SK-N-SH (cell line): ENCODE measurements around the gene COL4A2. TPM values are rescaled to one million over a fixed set of nuclear protein-coding genes. Genes with fewer than 3 reads are reported as not detected.

ENCODE experiments used
- CTCF ChIA-PET: fragments of 300-600, 350-600 bp; formaldehyde crosslinking; extraction: SDS; loops from one replicate; lab custom pipeline; 2021; lab: Yijun Ruan, JAX
- POLR2A ChIA-PET: fragments of 350-600 bp; sonication (Branson Sonifier 250); formaldehyde crosslinking; extraction: SDS; loops from one replicate; lab custom pipeline; 2020; ENCODE audit warnings: antibody characterized with exemption, inconsistent platforms; lab: Yijun Ruan, JAX
- DNase-seq: peaks from one replicate; pipeline ENCODE4 v3.0.0; 2012
- H2AFZ ChIP-seq: fragments of 200-600 bp; sonication (generic); 2 replicates; pipeline ENCODE4 v1.8.1; 2016; ENCODE audit warnings: antibody characterized with exemption, mild to moderate bottlenecking, low read depth
- H3F3A ChIP-seq: fragments of 200-600 bp; sonication (generic); replicated peaks from 2 replicates; pipeline ENCODE3; 2016; ENCODE audit warnings: antibody characterized with exemption, mild to moderate bottlenecking; ENCODE audit not compliant: insufficient read depth
- H3K27ac ChIP-seq, 2 experiments: fragments of 200-500 bp in 1 of 2; fragments of 200-600 bp in 1 of 2; sonication (Bioruptor generic) in 1 of 2; sonication (generic), shearing (Covaris generic) in 1 of 2; 2 replicates each; pipeline versions ENCODE4 v1.5.1 to v1.6.1; 2014 to 2016; ENCODE audit warnings: low read depth in 2 of 2, inconsistent platforms in 1 of 2, low read length in 1 of 2, mild to moderate bottlenecking in 1 of 2, mixed read lengths in 1 of 2
- H3K27me3 ChIP-seq: fragments of 200-600 bp; sonication (generic), shearing (Covaris generic); 2 replicates; pipeline ENCODE4 v1.6.1; 2016; ENCODE audit warnings: mixed run types; ENCODE audit not compliant: insufficient read depth
- H3K36me3 ChIP-seq, 2 experiments: fragments of 200-500 bp in 1 of 2; fragments of 200-600 bp in 1 of 2; sonication (Bioruptor generic) in 1 of 2; sonication (generic) in 1 of 2; replicated peaks in 1 of 2; 2 replicates each; pipeline versions ENCODE3 to v1.5.1; 2014 to 2016; ENCODE audit warnings: low read length in 1 of 2, mild to moderate bottlenecking in 1 of 2; ENCODE audit not compliant: insufficient read depth in 2 of 2, control insufficient read depth in 1 of 2
- H3K4me1 ChIP-seq, 2 experiments: fragments of 200-500 bp in 1 of 2; fragments of 200-600 bp in 1 of 2; sonication (Bioruptor generic) in 1 of 2; sonication (generic), shearing (Covaris generic) in 1 of 2; 2 replicates each; pipeline versions ENCODE4 v1.5.1 to v1.6.1; 2014 to 2016; ENCODE audit warnings: low read depth in 1 of 2, low read length in 1 of 2, mixed run types in 1 of 2; ENCODE audit not compliant: insufficient read depth in 2 of 2, control insufficient read depth in 1 of 2
- H3K4me2 ChIP-seq: fragments of 200-600 bp; sonication (generic), shearing (Covaris generic); 2 replicates; pipeline ENCODE4 v1.6.1; 2017; ENCODE audit warnings: mixed run types
- H3K4me3 ChIP-seq, 2 experiments: fragments of 200-500 bp in 1 of 2; fragments of 200-600 bp in 1 of 2; sonication (Bioruptor generic) in 1 of 2; sonication (generic), shearing (Covaris generic) in 1 of 2; 2 replicates each; pipeline versions ENCODE4 v1.5.1 to v1.8.1; 2014 to 2016; ENCODE audit warnings: low read depth in 2 of 2, inconsistent platforms in 1 of 2, low read length in 1 of 2, mild to moderate bottlenecking in 1 of 2, mixed read lengths in 1 of 2, moderate library complexity in 1 of 2
- H3K79me2 ChIP-seq: fragments of 200-600 bp; sonication (generic); 2 replicates; pipeline ENCODE4 v1.8.1; 2017; ENCODE audit warnings: mild to moderate bottlenecking; ENCODE audit not compliant: insufficient read depth
- H3K9ac ChIP-seq: fragments of 200-600 bp; sonication (generic); 2 replicates; pipeline ENCODE4 v1.6.1; 2017; ENCODE audit warnings: mixed run types
- H3K9me2 ChIP-seq: fragments of 200-600 bp; sonication (generic); 2 replicates; pipeline ENCODE4 v1.6.1; 2017; ENCODE audit warnings: mixed run types
- H3K9me3 ChIP-seq: fragments of 200-600 bp; sonication (generic); 2 replicates; pipeline ENCODE4 v1.6.1; 2017; ENCODE audit warnings: mixed run types, mild to moderate bottlenecking, moderate library complexity
- H4K20me1 ChIP-seq: fragments of 200-600 bp; sonication (generic); 2 replicates; pipeline ENCODE4 v1.6.1; 2017; ENCODE audit warnings: mild to moderate bottlenecking, mixed run types; ENCODE audit not compliant: insufficient read depth
- CHD2 ChIP-seq: fragments of 150-350 bp; IDR thresholded peaks from 2 replicates; pipeline ENCODE4 v1.6.1; 2018; ENCODE audit warnings: low read length; ENCODE audit not compliant: partially characterized antibody
- CTCF ChIP-seq: fragments of 200-600 bp; sonication (generic); IDR thresholded peaks from 2 replicates; pipeline ENCODE4 v1.6.1; 2017; ENCODE audit warnings: antibody characterized with exemption, mild to moderate bottlenecking, moderate library complexity
- EP300 ChIP-seq, 2 experiments: IDR thresholded peaks; 2 replicates each; pipeline versions ENCODE4 v1.4.0 to v1.6.1; 2012; ENCODE audit warnings: borderline replicate concordance in 1 of 2, low read depth in 1 of 2, low read length in 1 of 2
- EZH2phosphoT487 ChIP-seq: fragments of 200-600 bp; sonication (generic); IDR thresholded peaks from 2 replicates; pipeline ENCODE4 v1.6.1; 2017; ENCODE audit warnings: low read depth, mixed run types, mild to moderate bottlenecking, antibody characterized with exemption, moderate library complexity, borderline replicate concordance
- FOXJ3 ChIP-seq: sonication (generic); formaldehyde crosslinking; IDR thresholded peaks from 2 replicates; pipeline ENCODE4 v1.5.1; 2020; ENCODE audit warnings: mild to moderate bottlenecking, missing genetic modification reagents
- FOXM1 ChIP-seq: IDR thresholded peaks from 2 replicates; pipeline ENCODE4 v1.4.0; 2012; ENCODE audit warnings: low read depth, mild to moderate bottlenecking
- GABPA ChIP-seq: IDR thresholded peaks from 2 replicates; pipeline ENCODE4 v1.4.0; 2012; ENCODE audit warnings: low read depth, mild to moderate bottlenecking
- GATA2 ChIP-seq: sonication (generic); formaldehyde crosslinking; IDR thresholded peaks from 2 replicates; pipeline ENCODE4 v1.5.0; 2020; ENCODE audit warnings: mild to moderate bottlenecking, missing genetic modification reagents
- IRF3 ChIP-seq: fragments of 150-350 bp; IDR thresholded peaks from 2 replicates; pipeline ENCODE4 v1.6.1; 2016; ENCODE audit warnings: mild to moderate bottlenecking, low read depth, low read length
- JUND ChIP-seq: IDR thresholded peaks from 2 replicates; pipeline ENCODE4 v1.4.0; 2012
- MEF2A ChIP-seq: IDR thresholded peaks from 2 replicates; pipeline ENCODE4 v1.4.0; 2012; ENCODE audit warnings: low read depth, borderline replicate concordance
- POLR2AphosphoS5 ChIP-seq: IDR thresholded peaks from 2 replicates; pipeline ENCODE4 v1.6.1; 2012; ENCODE audit warnings: low read depth, low read length
- RAD21 ChIP-seq: IDR thresholded peaks from 2 replicates; pipeline ENCODE4 v1.6.1; 2012; ENCODE audit warnings: mild to moderate bottlenecking, low read length
- REST ChIP-seq: IDR thresholded peaks from 2 replicates; pipeline ENCODE4 v1.6.1; 2012; ENCODE audit warnings: mild to moderate bottlenecking, low read depth, low read length, moderate library complexity
- SIN3A ChIP-seq: IDR thresholded peaks from 2 replicates; pipeline ENCODE4 v1.6.1; 2012; ENCODE audit warnings: low read depth, mild to moderate bottlenecking, low read length, moderate library complexity, borderline replicate concordance
- TAF1 ChIP-seq: IDR thresholded peaks from 2 replicates; pipeline ENCODE4 v1.6.1; 2012; ENCODE audit warnings: low read depth, mild to moderate bottlenecking, low read length, moderate library complexity, borderline replicate concordance
- TEAD4 ChIP-seq: IDR thresholded peaks from 2 replicates; pipeline ENCODE4 v1.4.0; 2012; ENCODE audit warnings: mild to moderate bottlenecking, borderline replicate concordance; ENCODE audit not compliant: insufficient read depth
- USF2 ChIP-seq: fragments of 150-350 bp; IDR thresholded peaks from 2 replicates; pipeline ENCODE4 v1.6.1; 2017; ENCODE audit warnings: antibody characterized with exemption, low read length, low read depth, borderline replicate concordance
- WGBS: methylation state at CpG from one replicate; pipeline ENCODE4 v1.1.6; 2017; ENCODE audit warnings: low lambda C conversion rate; 5-methylcytosine and 5-hydroxymethylcytosine counted together
- polyA plus RNA-seq, 3 experiments: library from polyadenylated mRNA; depleted of rRNA; stranded (reverse); fragments of >200 nt; gene quantifications; 2 replicates each; pipeline ENCODE4 v1.2.3, GENCODE V29; 2012

The COL4A2 gene
- polyA plus RNA-seq, 1 of the 3 experiments (the other 2 are of a cell fraction), result 137 TPM

- no peak overlapping the region for H3K9ac ChIP-seq
- no peaks in the 10 kb centered on the region for H3K9me3 ChIP-seq
- no peaks in the 10 kb centered on the region for H4K20me1 ChIP-seq
- POLR2A ChIA-PET, result no interaction called here
- no peak for TF ChIP-seq EP300 (IDR thresholded peaks at IDR 0.05; ENCODE audit: borderline replicate concordance in 1 of 2, low read depth in 1 of 2, low read length in 1 of 2)
- no peak for TF ChIP-seq FOXJ3 (CRISPR knock-in tag)
- no peak for TF ChIP-seq MEF2A
- TF ChIP-seq GATA2 (CRISPR knock-in tag), result peak; percentile 36; the same call in 1 of the 2 replicates
- TF ChIP-seq, all 33 proteins: peak for 1
- no peak overlapping the region for H2AFZ ChIP-seq
- no peaks in the 10 kb centered on the region for H3K27me3 ChIP-seq
- H3K27ac ChIP-seq, result peak overlapping the region in 1 of 2 experiments; percentile 5; a peak in 1 of 4 replicates
- no peaks in the 10 kb centered on the region for H3K9me2 ChIP-seq
- CTCF ChIA-PET, result interaction anchor here (1.1 kb wide), 1 partner anchor 16 kb away, joined by 4 read pairs; no protein-coding TSS in a partner anchor
- peak; percentile 36 for DNase-seq
- H3K4me2 ChIP-seq, result no peak overlapping the region
- peaks cover 21% of the 10 kb centered on the region for H3F3A ChIP-seq
- 88% methylated on average over 5 of the region's 5 CpGs for WGBS
- H3K4me1 ChIP-seq, result peaks cover 20 to 52% of the 10 kb centered on the region in 2 experiments
- H3K36me3 ChIP-seq, result no peaks in the 10 kb centered on the region
- H3K79me2 ChIP-seq, result peaks cover 75% of the 10 kb centered on the region
- H3K4me3 ChIP-seq, result no peak overlapping the region
These were observed 69.0 kb downstream of the COL4A2 start for GRCh38 chr13:110376120-110376519.

GRCh38 chr13:110377178-110377825, 70.2 kb downstream of the COL4A2 start:
- H3K36me3 ChIP-seq, result no peaks in the 10 kb centered on the region
- peaks cover 17 to 40% of the 10 kb centered on the region in 2 experiments for H3K4me1 ChIP-seq
- peaks cover 84% of the 10 kb centered on the region for H3K79me2 ChIP-seq
- H3F3A ChIP-seq, result peaks cover 21% of the 10 kb centered on the region
- H3K9ac ChIP-seq, result no peak overlapping the region
- no peaks in the 10 kb centered on the region for H3K9me3 ChIP-seq
- H4K20me1 ChIP-seq, result no peaks in the 10 kb centered on the region
- POLR2A ChIA-PET, result no interaction called here
- H2AFZ ChIP-seq, result no peak overlapping the region
- H3K4me2 ChIP-seq, result no peak overlapping the region
- H3K27ac ChIP-seq, result no peak overlapping the region; a peak in 1 of 4 replicates
- DNase-seq, result no peak
- no peaks in the 10 kb centered on the region for H3K9me2 ChIP-seq
- H3K27me3 ChIP-seq, result no peaks in the 10 kb centered on the region
- CTCF ChIA-PET, result interaction anchor here (0.6 to 1.1 kb wide), 3 partner anchors 9 to 35 kb away, joined by 3 to 4 read pairs (median 3); no protein-coding TSS in a partner anchor
- 80% methylated on average over 6 of the region's 6 CpGs for WGBS
- no peak overlapping the region for H3K4me3 ChIP-seq
- TF ChIP-seq USF2 (no peak), CTCF (no peak), FOXJ3 (CRISPR knock-in tag) (no peak), CHD2 (no peak), GATA2 (CRISPR knock-in tag) (no peak; the same call in 1 of the 2 replicates), TEAD4 (no peak), SIN3A (no peak), EZH2phosphoT487 (no peak), RAD21 (no peak), REST (no peak), TAF1 (no peak), FOXM1 (no peak), JUND (no peak), IRF3 (no peak), MEF2A (no peak), GABPA (no peak), POLR2AphosphoS5 (no peak)
